HepG2 (cell line): ENCODE measurements around the gene PTMA. TPM values are rescaled to one million over a fixed set of nuclear protein-coding genes. Genes with fewer than 3 reads are reported as not detected.
A peak's percentile ranks its signal among the peaks of the same experiment; 100 is the strongest.

ENCODE experiments used
- ATAC-seq: fragments of 200-7000 bp; cut with Tn5 transposase; 3 replicates; pipeline ENCODE4 v1.9.1; 2020; ENCODE audit warnings: mild to moderate bottlenecking, moderate library complexity
- BruUV-seq: library from RNA; stranded (reverse); fragments of 400-500 nt; replicated peaks from 2 replicates; lab custom pipeline; 2021; lab: Mats Ljungman, UMichigan
- CTCF ChIA-PET: fragments of 300-600 bp; formaldehyde crosslinking; extraction: SDS; loops from one replicate; lab custom pipeline; 2021; ENCODE audit warnings: low total read pairs, inconsistent platforms, low intra/inter-chr PET ratio; lab: Yijun Ruan, JAX
- POLR2A ChIA-PET: fragments of 350-600 bp; sonication (Branson Sonifier 250); formaldehyde crosslinking; loops from one replicate; lab custom pipeline; 2020; ENCODE audit warnings: antibody characterized with exemption, inconsistent platforms; lab: Yijun Ruan, JAX
- DNase-seq: peaks from one replicate; pipeline ENCODE4 v3.0.0-alpha.2; 2015; ENCODE audit warnings: low spot score
- FAIRE-seq: peaks from 3 replicates; lab custom pipeline; 2011; peaks lifted over from hg19 to GRCh38; lab: Jason Lieb, UNC
- H2AFZ ChIP-seq: one replicate; pipeline ENCODE4 v1.6.1; 2011; ENCODE audit warnings: low read length, inconsistent platforms
- H3K27ac ChIP-seq: fragments of 300-600 bp; 3 replicates; pipeline ENCODE4 v1.8.0; 2011; ENCODE audit warnings: mixed run types, mild to moderate bottlenecking, mixed read lengths, low read length, inconsistent platforms; ENCODE audit not compliant: insufficient read depth; ENCODE audit errors: extremely low read length
- H3K27me3 ChIP-seq, 2 experiments: fragments of 200-600 bp in 1 of 2; 2 replicates in 1 of 2; 3 replicates in 1 of 2; pipeline versions ENCODE4 v1.6.0 to v1.8.0; 2011; ENCODE audit warnings: low read length in 2 of 2, mild to moderate bottlenecking in 2 of 2, moderate library complexity in 2 of 2, inconsistent platforms in 1 of 2; ENCODE audit not compliant: insufficient read depth in 2 of 2, control insufficient read depth in 1 of 2
- H3K36me3 ChIP-seq, 2 experiments: fragments of 200-600 bp in 1 of 2; replicated peaks in 1 of 2; 2 replicates in 1 of 2; 3 replicates in 1 of 2; pipeline versions ENCODE4 v1.5.1 to v1.8.0; 2011; ENCODE audit warnings: low read length in 2 of 2, inconsistent platforms in 1 of 2; ENCODE audit not compliant: insufficient read depth in 2 of 2, control insufficient read depth in 1 of 2
- H3K4me1 ChIP-seq: 2 replicates; pipeline ENCODE4 v1.5.1; 2012; ENCODE audit warnings: low read length, inconsistent platforms; ENCODE audit not compliant: insufficient read depth
- H3K4me2 ChIP-seq: 2 replicates; pipeline ENCODE4 v1.6.0; 2011; ENCODE audit warnings: low read depth, low read length, inconsistent platforms
- H3K4me3 ChIP-seq, 3 experiments: fragments of 200-600 bp in 1 of 3; sonication (generic), shearing (Covaris generic) in 1 of 3; replicated peaks in 1 of 3; 2 replicates each; pipeline ENCODE4 v1.5.1; 2011 to 2016; ENCODE audit warnings: low read length in 3 of 3, inconsistent platforms in 2 of 3, low read depth in 2 of 3, mild to moderate bottlenecking in 2 of 3, control low read depth in 1 of 3, mixed read lengths in 1 of 3; ENCODE audit not compliant: insufficient read depth in 1 of 3
- H3K79me2 ChIP-seq: one replicate; pipeline ENCODE4 v1.6.1; 2011; ENCODE audit warnings: low read length, inconsistent platforms; ENCODE audit not compliant: insufficient read depth
- H3K9ac ChIP-seq: 2 replicates; pipeline ENCODE4 v1.6.0; 2011; ENCODE audit warnings: mild to moderate bottlenecking, low read depth, low read length, inconsistent platforms; ENCODE audit not compliant: insufficient read depth
- H3K9me3 ChIP-seq: 2 replicates; pipeline ENCODE4 v1.5.1; 2012; ENCODE audit warnings: mild to moderate bottlenecking, low read length
- H4K20me1 ChIP-seq: 2 replicates; pipeline ENCODE4 v1.6.0; 2011; ENCODE audit warnings: inconsistent platforms, mild to moderate bottlenecking, low read length, moderate library complexity; ENCODE audit not compliant: insufficient read depth
- BRCA1 ChIP-seq: sonication (generic); formaldehyde crosslinking; IDR thresholded peaks from 2 replicates; pipeline ENCODE4 v1.4.0; 2020; ENCODE audit warnings: missing genetic modification reagents
- CAMTA2 ChIP-seq: sonication (generic); formaldehyde crosslinking; IDR thresholded peaks from 2 replicates; pipeline ENCODE4 v1.4.0; 2020; ENCODE audit warnings: mild to moderate bottlenecking, missing genetic modification reagents, borderline replicate concordance
- CTCF ChIP-seq: sonication (generic); formaldehyde crosslinking; IDR thresholded peaks from 2 replicates; pipeline ENCODE4 v1.5.0; 2020; ENCODE audit warnings: mild to moderate bottlenecking, missing genetic modification reagents, moderate library complexity
- FOXP1 ChIP-seq, 2 experiments: fragments of 450-650 bp in 1 of 2; IDR thresholded peaks; 2 replicates each; pipeline ENCODE4 v1.6.1; 2017 to 2018; ENCODE audit warnings: antibody characterized with exemption in 1 of 2
- MYNN ChIP-seq: sonication (generic); formaldehyde crosslinking; IDR thresholded peaks from 2 replicates; pipeline ENCODE4 v1.4.0; 2020; ENCODE audit warnings: mild to moderate bottlenecking, low read depth, missing genetic modification reagents
- RBM22 ChIP-seq: fragments of 200-400 bp; formaldehyde crosslinking; optimal IDR thresholded peaks from 2 replicates; pipeline ENCODE3; 2017; ENCODE audit warnings: mild to moderate bottlenecking, low read length, moderate library complexity
- TEAD3 ChIP-seq: optimal IDR thresholded peaks from 2 replicates; pipeline ENCODE3; 2016; ENCODE audit warnings: borderline replicate concordance
- ZBTB39 ChIP-seq: sonication (generic); formaldehyde crosslinking; IDR thresholded peaks from 2 replicates; pipeline ENCODE4 v1.5.0; 2020; ENCODE audit warnings: missing genetic modification reagents
- ZBTB49 ChIP-seq: sonication (generic); formaldehyde crosslinking; IDR thresholded peaks from 2 replicates; pipeline ENCODE4 v1.4.0; 2020; ENCODE audit warnings: missing genetic modification reagents, borderline replicate concordance
- ZNF572 ChIP-seq: sonication (generic); formaldehyde crosslinking; IDR thresholded peaks from 2 replicates; pipeline ENCODE4 v1.5.1; 2020; ENCODE audit warnings: mild to moderate bottlenecking, missing genetic modification reagents
- WGBS: methylation state at CpG from one replicate; pipeline ENCODE4 v1.1.6; 2017; ENCODE audit warnings: low lambda C conversion rate; 5-methylcytosine and 5-hydroxymethylcytosine counted together
- in situ Hi-C: cut with HindIII; loops from 2 replicates; pipeline ENCODE4 v1.10.0; 2017; ENCODE audit warnings: low pct_unique_long_range_greater_than_20kb; ENCODE audit not compliant: extremely low pct_ligation_motif_present
- intact Hi-C: fragments of 100-400 bp; cut with micrococcal nuclease; formaldehyde crosslinking; loops from one replicate; pipeline ENCODE4 v1.10.0; 2022; ENCODE audit not compliant: unreplicated experiment
- polyA plus RNA-seq, 8 experiments: library from polyadenylated mRNA; depleted of rRNA in 3 of 8; stranded (reverse) in 7 of 8; unstranded in 1 of 8; fragments of >200 nt; fragmentation: Illumina TruSeq in 4 of 8; extraction: Trizol in 4 of 8; gene quantifications; 2 replicates each; pipeline versions ENCODE4 v1.2.1 to v1.2.3, GENCODE V29; 2011 to 2016; ENCODE audit warnings: low read depth in 4 of 8, missing spikeins in 1 of 8, mixed read lengths in 1 of 8; ENCODE audit not compliant: insufficient read depth in 1 of 8
- total RNA-seq, 5 experiments: library from RNA; depleted of rRNA; stranded (reverse); fragments of >200 nt; fragmentation: Illumina TruSeq; extraction: Trizol; gene quantifications; 2 replicates each; pipeline ENCODE4 v1.2.3, GENCODE V29; 2016; ENCODE audit warnings: low read depth in 1 of 5

Gene PTMA
- total and polyA plus RNA-seq, 2 of the 13 experiments (the other 11 are each of a cell fraction or from before 2014, with no cell fraction given) = 190 to 1,086 TPM

- TF ChIP-seq ZBTB49 (CRISPR knock-in tag) (no peak), MYNN (CRISPR knock-in tag) (no peak), CAMTA2 (CRISPR knock-in tag) (no peak), RBM22 (no peak), ZBTB39 (CRISPR knock-in tag) (no peak)
These were observed 9.3 kb upstream of the PTMA start (continued) for GRCh38 chr2:231699006-231699405.

GRCh38 chr2:231701456-231702373 lies 6.6 kb upstream of the PTMA start:
- Histone ChIP-seq H3K27me3 (no peaks in the 10 kb centered on the region), H4K20me1 (no peaks in the 10 kb centered on the region), H3K36me3 (no peaks in the 10 kb centered on the region), H3K27ac (peak overlapping the region; percentile 28), H3K4me1 (peaks cover 53% of the 10 kb centered on the region), H3K79me2 (peaks cover 3% of the 10 kb centered on the region), H3K9ac (peak overlapping the region; percentile 64), H2AFZ (peak overlapping the region; percentile 33), H3K9me3 (no peaks in the 10 kb centered on the region), H3K4me2 (peak overlapping the region; percentile 89), H3K4me3 (peak overlapping the region; percentile 32 to 67 (median 33))
- FAIRE-seq (peak; percentile 18), ATAC-seq (peak; percentile 56), DNase-seq (peak; percentile 45)
- intact Hi-C loops = loop anchor here (10.0 kb wide), 1 partner anchor 657 kb away; no protein-coding TSS in a partner anchor
- in situ Hi-C loops = no loop called here
- BruUV-seq = no TSS peak
- ChIA-PET POLR2A (interaction anchor here (0.6 to 6.5 kb wide), 13 partner anchors 8 to 238 kb away, joined by 3 to 52 read pairs (median 3); partner anchors contain the start of gene NCL), CTCF (no interaction called here)
- 10% methylated on average over 20 of the region's 22 CpGs for WGBS
- TF ChIP-seq TEAD3 (CRISPR knock-in tag) = peak; percentile 79
- no peak for TF ChIP-seq FOXP1 (IDR thresholded peaks at IDR 0.05)
- no peak for TF ChIP-seq FOXP1 (CRISPR knock-in tag; IDR thresholded peaks at IDR 0.05)
- TF ChIP-seq ZNF572 (CRISPR knock-in tag) = no peak
- TF ChIP-seq CTCF (CRISPR knock-in tag) = no peak; the same call in 1 of the 2 replicates
- TF ChIP-seq BRCA1 (CRISPR knock-in tag) = no peak
